GM12878 (cell line): ENCODE data around the gene FN3K.

Experiments
- BRCA1 ChIP-seq: IDR thresholded peaks from 2 replicates; pipeline ENCODE4 v1.6.1; 2011; ENCODE audit warnings: low read depth, low read length, improper control_type of control experiment
- CEBPB ChIP-seq, 2 experiments: fragments of 150-350 bp in 1 of 2; IDR thresholded peaks; 2 replicates each; pipeline ENCODE4 v1.6.1; 2012 to 2014; ENCODE audit warnings: low read depth in 2 of 2, low read length in 2 of 2, borderline replicate concordance in 1 of 2, inconsistent platforms in 1 of 2
- JUND ChIP-seq: IDR thresholded peaks from 2 replicates; pipeline ENCODE4 v1.6.1; 2012; ENCODE audit warnings: low read depth, mild to moderate bottlenecking, low read length, improper control_type of control experiment, moderate library complexity
- TF ChIP-seq, protein P1 (sequence below): fragments of 450-650 bp; IDR thresholded peaks from 2 replicates; pipeline ENCODE4 v1.6.1; 2018; ENCODE audit warnings: borderline replicate concordance, mild to moderate bottlenecking; ENCODE audit not compliant: partially characterized antibody

DNA sequence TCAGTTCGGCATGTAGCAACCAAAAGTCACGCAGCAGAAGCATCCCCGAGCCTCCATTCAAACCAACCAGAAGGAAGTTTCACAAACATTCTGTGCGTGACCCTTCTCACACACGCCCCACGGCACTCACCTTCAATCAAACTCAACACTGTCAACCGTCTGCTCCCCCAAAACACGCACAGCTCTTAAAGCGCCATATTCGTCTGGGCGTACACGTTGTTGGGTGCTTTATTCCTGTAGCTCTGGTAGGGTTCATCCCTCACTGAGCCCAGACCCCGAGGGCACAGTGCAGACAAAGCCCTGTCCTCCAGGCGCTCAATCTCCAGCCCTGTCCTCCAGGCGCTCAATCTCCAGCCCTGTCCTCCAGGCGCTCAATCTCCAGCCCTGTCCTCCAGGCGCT is 39.2 kb upstream of the FN3K start:
- TF ChIP-seq CEBPB (IDR thresholded peaks at IDR 0.05; ENCODE audit: borderline replicate concordance in 1 of 2, low read depth in 2 of 2, low read length in 2 of 2) = no peak
- TF ChIP-seq BRCA1 = no peak
- TF ChIP-seq JUND = no peak
- TF ChIP-seq, protein P1, sequence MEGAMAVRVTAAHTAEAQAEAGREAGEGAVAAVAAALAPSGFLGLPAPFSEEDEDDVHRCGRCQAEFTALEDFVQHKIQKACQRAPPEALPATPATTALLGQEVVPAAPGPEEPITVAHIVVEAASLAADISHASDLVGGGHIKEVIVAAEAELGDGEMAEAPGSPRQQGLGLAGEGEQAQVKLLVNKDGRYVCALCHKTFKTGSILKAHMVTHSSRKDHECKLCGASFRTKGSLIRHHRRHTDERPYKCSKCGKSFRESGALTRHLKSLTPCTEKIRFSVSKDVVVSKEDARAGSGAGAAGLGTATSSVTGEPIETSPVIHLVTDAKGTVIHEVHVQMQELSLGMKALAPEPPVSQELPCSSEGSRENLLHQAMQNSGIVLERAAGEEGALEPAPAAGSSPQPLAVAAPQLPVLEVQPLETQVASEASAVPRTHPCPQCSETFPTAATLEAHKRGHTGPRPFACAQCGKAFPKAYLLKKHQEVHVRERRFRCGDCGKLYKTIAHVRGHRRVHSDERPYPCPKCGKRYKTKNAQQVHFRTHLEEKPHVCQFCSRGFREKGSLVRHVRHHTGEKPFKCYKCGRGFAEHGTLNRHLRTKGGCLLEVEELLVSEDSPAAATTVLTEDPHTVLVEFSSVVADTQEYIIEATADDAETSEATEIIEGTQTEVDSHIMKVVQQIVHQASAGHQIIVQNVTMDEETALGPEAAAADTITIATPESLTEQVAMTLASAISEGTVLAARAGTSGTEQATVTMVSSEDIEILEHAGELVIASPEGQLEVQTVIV = no peak
